ENCODE measurements around the gene NOS1AP. TPM values are rescaled to one million over a fixed set of nuclear protein-coding genes. Genes with fewer than 3 reads are reported as not detected.
A peak's percentile ranks its signal among the peaks of the same experiment; 100 is the strongest.
"Not testable (repeated sequence)": the region's sequence is repeated elsewhere in the genome, so short reads cannot be mapped to it uniquely, and the experiment has no call there.

Gene NOS1AP
- polyA plus RNA-seq, 4 donors = 0.89 to 2.1 (median 1.7) TPM

- WGBS, 3 donors = 14 to 55% (median 33%) methylated on average over 9 of the region's 9 CpGs
- DNase-seq = peak; percentile 89 to 96
- Histone ChIP-seq H3K27ac (ENCODE audit: low read depth in 1 of 3, low read length in 2 of 3) (peak overlapping the region; percentile 73 to 78 (median 77)), H3K4me3 (ENCODE audit: low read depth in 1 of 3, low read length in 3 of 3) (peak overlapping the region in 1 of 3 donors; percentile 20)
- not testable (repeated sequence) for H3K36me3 ChIP-seq (ENCODE audit: control insufficient read depth in 3 of 3, insufficient read depth in 2 of 3, low read depth in 1 of 3, low read length in 3 of 3); H3K27me3 ChIP-seq (ENCODE audit: control insufficient read depth in 3 of 3, insufficient read depth in 3 of 3, low read length in 3 of 3); FAIRE-seq; H3K4me1 ChIP-seq (ENCODE audit: control insufficient read depth in 3 of 3, insufficient read depth in 2 of 3, low read depth in 1 of 3, low read length in 2 of 3); H3K9me3 ChIP-seq (ENCODE audit: control insufficient read depth in 2 of 2, insufficient read depth in 1 of 2, low read depth in 1 of 2, low read length in 1 of 2)
Measured at GRCh38 chr1:162419450-162419931, 350.0 kb downstream of the NOS1AP start.

Other genes starting within 250 kb of the NOS1AP start
- 10 to 100 TPM in 1 of 4 donors, 1 to 10 TPM in 2, under 1 TPM in 1; 0.54 to 11.4 (median 1.9) TPM for gene OLFML2B, start 45.8 kb upstream of the NOS1AP start, polyA plus RNA-seq